HG03460 (cell line): ENCODE results near the gene MRM1.
"Not testable (repeated sequence)": the region's sequence is repeated elsewhere in the genome, so short reads cannot be mapped to it uniquely, and the experiment has no call there.

ENCODE experiments used
- ATAC-seq: cut with Tn5 transposase; IDR thresholded peaks from one replicate; pipeline ENCODE4 v1.9.1; 2021; ENCODE audit not compliant: unreplicated experiment

Gene MRM1

DNA sequence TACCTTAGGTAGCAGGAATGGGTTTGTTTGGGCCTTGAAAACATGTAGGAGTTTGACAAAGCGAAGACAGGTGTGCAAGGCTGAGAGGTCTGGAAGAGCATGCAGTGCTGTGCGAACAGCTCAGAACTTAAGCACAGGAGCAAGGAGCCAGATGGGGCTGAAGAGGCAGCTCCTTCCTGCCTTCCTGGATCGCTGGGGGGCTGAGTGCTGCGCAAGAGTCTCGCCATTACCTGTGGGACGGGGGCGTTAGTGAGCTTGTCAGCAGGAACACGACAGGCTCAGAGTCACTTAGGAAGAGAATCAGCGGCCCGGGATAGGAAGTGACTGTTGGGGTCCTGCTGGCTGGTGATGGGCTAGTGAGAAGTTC is 464 bp upstream of the MRM1 start:
- no peak for ATAC-seq

DNA sequence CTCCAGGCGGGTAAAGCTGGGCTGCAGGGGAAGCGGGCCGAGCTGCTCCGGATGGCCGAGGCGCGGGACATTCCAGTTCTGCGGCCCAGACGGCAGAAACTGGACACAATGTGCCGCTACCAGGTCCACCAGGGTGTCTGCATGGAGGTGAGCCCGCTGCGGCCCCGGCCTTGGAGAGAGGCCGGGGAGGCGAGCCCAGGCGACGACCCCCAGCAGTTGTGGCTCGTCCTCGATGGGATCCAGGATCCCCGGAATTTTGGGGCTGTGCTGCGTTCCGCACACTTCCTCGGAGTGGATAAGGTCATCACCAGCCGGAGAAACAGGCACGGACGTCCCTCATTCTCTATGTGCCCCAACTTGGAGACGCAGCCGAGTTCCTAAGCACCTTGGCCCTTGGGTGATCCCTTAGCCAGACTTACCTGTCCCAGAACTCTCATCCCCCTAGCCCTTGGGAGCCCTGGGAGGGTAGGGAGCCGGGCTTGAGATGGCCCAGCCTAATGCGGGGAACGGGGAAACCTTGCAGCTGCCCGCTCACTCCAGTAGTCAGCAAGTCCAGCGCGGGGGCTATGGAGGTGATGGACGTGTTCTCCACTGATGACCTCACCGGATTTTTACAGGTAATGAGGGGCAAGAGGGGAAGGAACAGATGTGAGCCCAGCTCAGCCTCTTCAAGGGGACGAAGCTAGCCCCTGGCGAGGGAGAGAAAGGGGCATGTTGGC is 806 bp downstream of the MRM1 start:
- ATAC-seq: no peak

DNA sequence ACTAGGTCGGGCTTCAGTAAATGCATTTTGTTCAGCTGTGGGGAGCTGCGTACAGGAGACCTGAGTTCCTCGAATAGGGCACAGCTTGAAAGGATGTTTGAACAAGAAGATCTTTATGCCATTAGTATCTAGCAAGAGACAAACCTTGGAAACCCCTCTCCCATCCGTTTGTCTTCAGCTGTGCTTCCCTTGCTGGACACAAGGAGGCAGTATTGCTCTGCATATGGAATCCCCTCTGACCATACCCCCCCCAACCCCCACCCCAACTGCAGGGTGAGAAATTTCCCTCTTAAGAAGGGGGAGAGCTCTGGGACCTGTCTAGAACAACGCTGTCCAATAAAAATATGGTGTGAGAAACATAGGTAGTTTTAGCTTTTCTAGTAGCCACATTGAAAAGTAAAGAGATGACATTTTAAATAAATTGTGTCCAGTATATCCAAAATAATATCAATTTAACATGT is 1.6 kb downstream of the MRM1 start:
- ATAC-seq: no peak

DNA sequence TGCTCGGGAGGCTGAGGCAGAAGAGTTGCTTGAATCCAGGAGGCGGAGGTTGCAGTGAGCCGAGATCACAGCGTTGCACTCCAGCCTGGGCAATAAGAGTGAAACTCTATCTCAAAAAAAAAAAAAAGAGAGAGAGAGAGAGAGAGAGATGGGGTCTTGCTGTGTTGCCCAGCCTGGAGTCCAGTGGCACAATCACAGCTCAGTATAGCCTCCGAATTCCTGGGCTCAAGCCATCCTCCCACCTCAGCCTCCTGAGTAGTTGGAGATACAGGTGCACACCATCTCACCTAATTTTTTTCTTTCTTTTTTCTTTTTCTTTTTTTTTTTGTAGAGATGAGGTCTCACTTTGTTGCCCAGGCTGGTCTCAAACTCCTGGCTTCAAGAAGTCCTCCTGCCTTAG is 3.6 kb downstream of the MRM1 start:
- ATAC-seq: not testable (repeated sequence)

DNA sequence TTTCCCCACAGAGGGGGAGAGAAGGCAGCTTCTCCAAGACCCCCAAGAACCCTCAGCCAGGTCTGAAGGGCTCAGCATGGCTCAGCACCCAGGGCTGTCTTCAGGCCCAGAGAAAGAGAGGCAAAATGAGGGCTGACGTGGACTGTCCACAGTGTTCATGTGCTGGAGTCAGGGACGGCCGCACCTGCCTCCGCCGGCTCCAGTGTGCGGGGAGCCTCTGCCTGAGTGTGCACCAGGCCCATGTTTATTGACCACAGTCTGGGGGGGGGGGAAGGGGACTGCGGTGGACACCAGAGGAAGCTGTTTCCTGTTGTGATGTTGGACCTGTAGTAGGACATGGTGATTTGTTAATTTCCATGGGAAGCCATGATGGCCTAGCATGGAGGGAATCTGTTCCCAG is 6.9 kb downstream of the MRM1 start:
- no peak for ATAC-seq

DNA sequence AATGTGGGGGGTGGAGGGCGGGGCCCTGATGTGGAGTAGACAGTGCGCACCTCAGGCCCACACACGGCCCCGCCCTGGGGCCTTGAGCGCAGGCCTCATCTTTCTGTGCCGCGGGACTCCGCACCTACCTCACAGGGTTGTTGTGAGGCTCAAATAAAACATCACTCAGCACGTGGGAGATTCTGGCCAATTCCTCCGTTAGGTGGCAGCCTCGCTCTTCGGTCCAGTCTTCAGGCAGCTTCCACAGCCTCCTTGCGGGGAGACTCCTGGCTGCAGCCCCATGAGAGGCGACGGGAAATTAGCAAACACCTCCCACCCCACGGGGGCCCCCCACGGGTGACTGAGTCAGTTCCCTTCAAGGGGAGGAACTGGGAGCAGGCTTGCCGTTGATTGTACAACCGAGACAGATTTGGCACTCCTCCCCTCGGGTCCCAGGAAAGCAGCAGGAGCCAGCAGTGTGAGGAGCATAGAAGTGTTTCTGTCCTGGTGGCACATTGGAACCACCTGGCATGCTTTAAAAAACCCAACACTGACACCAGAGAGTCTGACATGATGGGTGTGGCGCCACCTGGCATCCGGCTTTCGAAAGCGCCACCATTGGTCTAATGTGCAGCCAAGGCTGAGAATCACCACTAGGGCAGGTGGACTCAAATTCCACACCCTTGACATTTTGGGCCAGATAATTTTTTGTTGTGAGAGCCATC is 7.6 kb downstream of the MRM1 start:
- ATAC-seq: no peak

DNA sequence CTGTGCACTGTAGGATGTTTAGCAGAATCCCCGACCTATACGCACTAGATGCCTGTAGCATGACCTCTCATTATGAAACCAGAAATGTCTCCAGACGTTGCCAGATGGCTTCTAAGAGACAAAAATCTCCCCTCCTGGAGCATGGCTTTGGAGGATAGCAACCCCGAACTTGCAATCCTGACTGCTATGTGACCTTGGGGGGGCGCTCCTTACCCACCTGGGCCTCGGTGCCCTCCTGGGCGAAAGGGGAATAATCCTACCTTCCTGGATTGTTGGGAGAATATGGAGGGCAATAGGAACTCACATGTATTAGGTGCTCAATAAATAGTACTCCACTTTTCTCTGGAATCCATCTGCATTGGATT is 8.1 kb downstream of the MRM1 start:
- no peak for ATAC-seq

DNA sequence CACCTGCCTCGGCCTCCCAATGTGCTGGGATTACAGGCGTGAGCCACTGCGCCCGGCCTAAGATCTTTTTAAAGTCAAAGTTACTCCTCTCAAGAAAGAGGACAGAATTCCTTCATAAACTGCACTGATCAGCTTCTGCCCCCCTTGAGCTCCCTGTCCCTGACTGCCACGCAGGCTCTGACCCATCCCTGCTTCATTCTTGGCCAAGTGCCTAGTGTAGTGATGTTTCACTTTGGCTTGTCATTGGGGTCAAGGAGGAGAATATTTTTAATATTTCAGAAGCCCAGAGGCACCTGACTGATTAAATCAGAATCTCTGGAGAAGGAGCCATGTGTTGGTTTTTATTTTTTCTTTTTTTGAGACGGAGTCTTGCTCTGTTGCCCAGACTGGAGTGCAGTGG is 9.1 kb downstream of the MRM1 start:
- no peak for ATAC-seq

DNA sequence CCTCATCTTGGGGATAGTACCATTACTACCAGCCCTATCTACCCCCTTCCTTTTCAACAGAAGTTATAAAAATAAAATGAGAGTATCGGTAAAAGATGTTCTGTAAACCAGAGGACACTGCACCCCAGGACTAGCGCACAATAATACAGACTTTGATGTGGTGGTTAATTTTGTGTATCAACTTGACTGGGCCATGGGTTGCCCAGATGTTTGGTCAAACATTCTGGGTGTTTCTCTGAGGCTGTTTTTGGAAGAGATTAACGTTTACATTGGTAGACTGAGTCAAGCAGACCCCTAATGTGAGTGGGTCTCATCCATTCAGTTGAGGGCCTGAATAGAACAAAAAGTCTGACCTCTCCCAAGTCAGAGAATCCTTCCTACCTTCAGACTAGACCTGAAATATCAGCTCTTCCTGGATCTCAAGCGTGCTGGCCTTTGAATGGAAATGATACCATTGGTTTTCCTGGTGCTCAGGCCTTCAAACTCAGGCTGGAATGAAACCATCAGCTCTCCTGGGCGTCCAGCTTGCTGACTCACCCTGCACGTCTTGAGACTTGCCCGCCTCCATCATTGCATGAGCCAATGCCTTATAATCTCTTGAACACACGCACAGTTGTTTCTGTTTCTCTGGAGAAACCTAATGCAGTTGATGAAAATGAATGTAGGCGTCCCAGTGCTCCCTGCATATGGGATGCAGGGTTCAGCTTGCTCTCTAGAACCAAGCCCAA is 10.1 kb downstream of the MRM1 start:
- no peak for ATAC-seq

DNA sequence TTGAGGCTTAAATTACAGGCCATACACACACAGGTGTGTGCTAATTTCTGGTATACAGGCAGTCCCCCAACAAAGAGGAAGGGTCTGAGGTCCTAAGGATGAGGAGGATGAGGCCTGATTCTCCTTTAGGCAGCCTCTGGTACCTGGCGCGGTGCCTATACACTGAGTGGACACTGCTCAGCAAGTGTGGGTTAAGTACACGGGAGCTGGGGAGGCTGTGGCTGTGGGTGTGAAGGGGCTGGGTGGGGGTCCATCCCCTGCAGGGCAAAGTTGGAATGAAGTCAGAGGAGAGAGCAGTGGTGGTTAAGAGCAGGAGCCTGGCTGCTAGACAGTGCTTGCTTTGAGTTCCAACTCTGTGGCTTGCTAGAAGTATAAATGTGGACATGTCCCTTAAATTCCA is 10.9 kb downstream of the MRM1 start:
- no peak for ATAC-seq

DNA sequence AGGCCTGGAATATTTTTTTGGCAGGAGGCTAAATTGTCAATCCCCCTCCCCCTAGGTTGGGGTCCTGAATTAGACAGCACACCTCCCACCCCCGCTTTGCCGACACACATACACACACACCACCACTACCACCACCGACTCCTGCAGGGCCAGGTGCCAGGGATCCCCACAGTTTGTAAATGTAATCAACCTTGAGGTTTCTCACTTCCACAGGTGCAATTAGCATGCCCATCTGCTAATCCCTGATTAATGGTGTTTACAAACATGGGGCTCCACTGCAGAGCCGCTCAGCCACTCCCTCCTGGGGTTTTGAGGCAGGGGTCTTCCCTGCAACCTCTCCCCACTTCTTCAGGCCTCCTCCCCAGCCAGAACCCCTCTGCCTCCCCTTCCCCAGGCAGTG is 11.8 kb downstream of the MRM1 start:
- no peak for ATAC-seq

DNA sequence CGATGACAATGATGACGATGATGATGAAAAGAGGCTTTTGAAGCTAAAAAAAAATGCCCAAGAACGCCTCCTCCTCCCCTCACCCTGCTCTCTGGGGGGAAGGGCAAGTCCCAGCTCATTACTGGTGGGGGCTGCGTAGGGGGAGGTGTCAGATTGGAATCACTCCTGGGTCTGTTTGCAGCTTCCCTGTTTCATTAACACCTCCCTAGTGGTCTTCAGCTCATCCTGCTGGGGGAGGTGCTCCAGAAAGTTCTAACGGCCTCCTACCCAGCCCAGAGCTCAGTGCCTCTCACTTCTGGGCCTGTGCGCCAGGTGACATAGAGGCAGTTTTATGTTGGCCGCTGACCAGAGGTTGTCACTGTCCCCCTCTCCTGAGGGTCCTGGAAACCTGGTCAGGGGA is 12.7 kb downstream of the MRM1 start:
- no peak for ATAC-seq

DNA sequence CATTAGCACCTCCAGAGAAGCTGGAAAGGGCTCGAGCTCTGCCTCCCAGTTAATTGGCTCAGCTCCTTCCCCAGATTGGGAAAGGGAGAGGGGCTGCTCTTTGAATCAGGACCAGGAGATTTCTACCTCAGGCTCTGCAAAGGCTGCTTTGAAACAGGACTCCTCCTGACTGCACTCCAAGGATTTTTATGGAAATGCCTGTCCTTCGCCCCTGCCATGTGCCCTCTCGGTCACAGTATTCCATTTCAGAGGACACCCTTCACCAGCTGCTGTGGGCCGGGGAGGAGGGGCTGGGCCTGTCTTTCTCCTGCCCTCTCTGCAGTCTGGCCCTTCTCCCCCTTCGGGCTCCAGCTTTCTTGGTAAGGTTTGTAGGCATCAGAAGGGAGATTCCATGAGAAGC is 13.6 kb downstream of the MRM1 start:
- ATAC-seq: no peak

DNA sequence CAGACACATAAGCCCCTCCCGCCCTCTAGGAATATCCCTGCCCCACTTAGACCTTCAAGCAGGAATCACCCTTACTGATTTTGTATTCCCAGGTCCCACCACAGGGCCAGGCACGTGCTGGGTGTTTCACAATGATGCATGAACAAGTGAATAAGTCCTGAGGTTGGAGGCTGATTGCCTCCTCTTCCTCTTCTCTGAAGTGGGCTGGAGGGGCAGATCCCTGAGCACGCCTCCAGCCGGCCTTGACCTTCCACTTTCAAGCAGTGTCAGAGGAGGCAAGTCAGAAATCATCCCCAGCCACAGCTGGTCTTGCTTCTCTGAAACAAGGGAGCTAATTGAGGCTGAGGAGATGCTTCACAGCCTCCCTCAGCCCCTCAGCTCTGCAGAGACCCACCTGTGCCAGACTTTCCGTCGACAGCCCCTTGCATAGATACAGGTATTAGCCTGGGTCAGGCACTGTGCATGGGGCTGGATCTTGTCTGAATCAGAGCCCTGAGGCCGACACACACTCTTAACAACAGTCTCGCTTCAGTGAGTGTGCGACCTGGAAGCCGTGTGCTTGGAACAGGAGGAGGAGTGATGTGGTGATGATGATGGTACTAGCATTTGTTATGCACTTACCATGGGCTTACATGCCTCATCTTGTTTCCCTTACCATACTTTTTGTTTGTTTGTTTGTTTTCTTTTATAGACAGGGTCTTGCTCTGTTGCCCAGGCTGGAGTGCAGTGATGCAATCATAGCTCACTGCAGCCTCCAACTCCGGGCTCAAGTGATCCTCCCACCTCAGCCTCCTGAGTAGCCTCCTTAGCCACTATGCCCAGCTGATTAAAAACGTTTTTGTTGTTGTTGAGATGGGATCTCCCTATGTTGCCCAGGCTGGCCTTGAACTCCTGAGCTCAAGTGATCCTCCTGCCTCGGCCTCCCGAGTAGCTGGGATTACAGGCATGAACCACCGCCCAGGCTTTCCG is 15.0 kb downstream of the MRM1 start:
- no peak for ATAC-seq

DNA sequence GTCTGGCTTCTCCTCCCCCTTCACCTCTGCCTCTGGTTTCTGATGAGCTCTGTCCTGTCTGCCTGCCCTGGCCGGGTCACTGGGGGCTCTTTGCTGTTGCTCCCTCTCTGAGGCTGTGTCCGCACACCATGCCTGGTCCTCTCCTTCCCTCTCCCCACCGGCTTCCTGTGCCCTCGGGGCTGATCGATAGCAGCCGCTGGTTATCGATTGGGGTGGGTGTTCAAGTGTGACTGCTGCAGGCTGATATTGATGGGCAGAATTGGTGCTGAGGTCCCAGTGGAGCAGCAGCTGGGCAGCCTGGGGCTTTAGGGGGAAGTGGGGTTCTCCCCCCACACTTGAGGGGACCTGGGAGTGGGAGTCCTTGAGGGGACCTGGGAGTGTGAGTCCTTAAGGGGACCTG is 16.4 kb downstream of the MRM1 start:
- ATAC-seq: no peak

DNA sequence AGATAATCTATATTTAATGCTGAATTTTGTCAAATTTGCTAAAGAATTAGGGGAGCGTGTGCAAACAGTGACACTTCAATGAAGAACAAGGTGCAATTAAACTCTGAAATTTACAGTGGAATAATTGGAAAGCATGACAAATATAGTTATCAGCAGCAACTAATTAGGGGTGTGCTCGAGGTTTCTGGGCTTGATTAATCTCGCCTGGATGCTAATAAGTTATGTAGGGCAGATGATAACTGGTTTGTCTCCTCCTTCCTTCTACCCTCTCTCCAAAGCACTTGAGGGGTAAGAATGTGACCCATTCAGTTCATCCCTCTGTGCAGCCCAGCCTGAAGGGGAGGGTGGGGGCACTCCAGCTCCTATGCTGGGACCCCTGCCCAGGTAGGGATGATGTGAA is 21.9 kb downstream of the MRM1 start:
- ATAC-seq: no peak

DNA sequence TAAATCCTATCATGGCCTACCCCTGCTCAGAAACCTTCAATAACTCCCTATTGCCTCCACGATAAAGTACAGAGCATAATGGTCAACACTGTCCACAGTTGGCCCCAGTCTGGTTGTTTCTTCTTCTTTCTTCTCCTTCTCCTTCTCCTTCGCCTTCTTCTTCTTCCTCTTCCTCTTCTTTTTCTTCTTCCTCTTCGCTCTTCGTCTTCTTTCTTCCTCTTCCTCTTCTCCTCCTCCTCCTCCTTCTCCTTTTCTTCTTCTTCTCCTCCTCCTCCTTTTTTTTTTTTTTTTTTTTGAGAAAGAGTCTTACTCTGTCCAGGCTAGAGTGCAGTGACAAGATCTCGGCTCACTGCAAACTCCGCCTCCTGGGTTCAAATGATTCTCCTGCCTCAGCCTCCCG is 23.8 kb downstream of the MRM1 start:
- ATAC-seq: no peak

DNA sequence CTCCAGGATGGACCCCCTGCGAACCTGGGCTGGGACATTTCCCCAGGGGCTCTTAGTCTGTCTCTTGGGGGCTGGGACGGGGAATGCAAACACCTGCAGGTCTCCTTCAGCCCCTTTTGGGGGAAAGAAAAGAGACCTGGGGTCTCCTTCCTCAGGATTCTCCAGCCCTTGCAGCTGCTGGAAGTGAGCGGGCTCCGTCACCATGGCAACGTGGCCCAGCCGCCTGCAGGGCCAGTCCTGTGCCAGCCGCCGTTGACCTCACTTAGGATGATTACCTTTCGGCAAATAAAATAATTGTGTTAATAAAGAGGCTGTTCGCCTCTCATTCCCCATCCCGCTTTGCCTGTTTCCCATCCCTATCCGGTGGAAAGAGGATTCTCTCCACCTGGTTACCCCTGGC is 25.7 kb downstream of the MRM1 start:
- no peak for ATAC-seq

DNA sequence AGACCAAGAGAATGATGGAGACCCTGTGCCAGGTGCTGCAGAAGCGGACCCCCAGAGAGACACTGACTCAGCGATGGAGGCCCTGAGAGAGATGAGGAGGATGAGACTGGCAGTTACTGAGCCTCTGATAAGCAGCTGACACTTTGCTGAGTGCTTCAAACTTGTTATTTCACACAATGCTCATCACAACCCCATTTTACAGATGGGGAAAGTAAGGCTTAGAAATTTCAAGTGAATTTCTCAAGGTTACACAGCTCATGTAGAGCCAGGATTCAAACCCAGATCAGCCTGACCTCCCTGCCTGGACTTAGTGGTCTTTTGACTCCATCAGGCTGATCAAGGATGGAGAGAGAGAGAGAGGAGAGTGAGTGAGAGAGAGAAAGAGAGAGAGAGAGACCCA is 27.2 kb downstream of the MRM1 start:
- ATAC-seq: no peak

DNA sequence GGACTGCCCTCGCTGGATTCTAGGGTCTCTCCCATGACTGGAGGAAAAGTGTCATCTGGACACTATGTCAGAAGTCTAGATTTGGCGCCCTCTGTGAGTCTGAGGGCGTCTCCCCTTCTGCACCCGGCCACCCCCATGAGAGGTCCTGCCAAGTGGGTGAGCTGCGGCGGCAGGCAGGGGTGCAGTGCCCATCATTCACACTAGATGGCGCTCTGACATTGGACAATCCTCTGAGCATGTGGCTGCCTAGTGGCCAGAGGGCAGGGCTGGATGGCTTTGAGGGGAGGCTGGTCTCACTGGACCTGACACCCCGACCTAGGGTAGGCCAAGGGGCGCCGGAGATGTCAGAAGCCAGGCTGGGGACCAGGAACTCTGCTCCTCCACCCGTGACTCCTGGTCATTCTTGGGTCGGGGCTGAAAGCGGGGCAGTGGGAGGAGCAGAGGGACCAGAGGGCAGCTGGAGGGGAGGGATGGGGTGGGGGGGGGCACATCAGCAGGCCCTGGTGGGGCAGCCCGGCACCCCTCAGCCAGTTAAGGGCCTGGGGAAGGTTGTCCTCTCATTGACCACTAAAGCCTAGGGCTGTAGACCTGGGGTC is 28.0 kb downstream of the MRM1 start:
- no peak for ATAC-seq
